GM12878 (cell line): Measurements from ENCODE around the gene BCLAF1. TPM values are rescaled to one million over a fixed set of nuclear protein-coding genes. Genes with fewer than 3 reads are reported as not detected.
A peak's percentile ranks its signal among the peaks of the same experiment; 100 is the strongest.

Experiments used
- ATAC-seq: fragments of 200-7000 bp; cut with Tn5 transposase; 3 replicates; pipeline ENCODE4 v1.9.1; 2020; ENCODE audit warnings: mild to moderate bottlenecking, moderate library complexity
- BruUV-seq: library from RNA; stranded (reverse); fragments of 400-500 nt; replicated peaks from 2 replicates; lab custom pipeline; 2021; lab: Mats Ljungman, UMichigan
- CTCF ChIA-PET: fragments of 300-600 bp; sonication (Branson Sonifier 250); formaldehyde crosslinking; extraction: SDS; loops from one replicate; lab custom pipeline; 2021; ENCODE audit warnings: inconsistent platforms; lab: Yijun Ruan, JAX
- POLR2A ChIA-PET: fragments of 350-600 bp; formaldehyde crosslinking; extraction: SDS; loops from one replicate; lab custom pipeline; 2021; ENCODE audit warnings: inconsistent platforms; lab: Charles Lee
- RAD21 ChIA-PET: fragments of 300-600 bp; sonication (Branson Sonifier 250); formaldehyde crosslinking; loops from one replicate; lab custom pipeline; 2023; ENCODE audit warnings: antibody characterized with exemption; ENCODE audit not compliant: unreplicated experiment; lab: Charles Lee
- SMC1A ChIA-PET: fragments of 300-600 bp; sonication (Branson Sonifier 250); formaldehyde crosslinking; loops from one replicate; lab custom pipeline; 2023; ENCODE audit not compliant: unreplicated experiment, uncharacterized antibody; lab: Charles Lee
- DNase-seq: peaks from one replicate; pipeline ENCODE4 v3.0.0-alpha.2; 2011; ENCODE audit warnings: low read depth, low spot score
- FAIRE-seq: peaks from 3 replicates; lab custom pipeline; 2011; peaks lifted over from hg19 to GRCh38; lab: Jason Lieb, UNC
- H2AFZ ChIP-seq: 2 replicates; pipeline ENCODE4 v1.6.0; 2011; ENCODE audit warnings: low read depth, low read length, control low read depth; ENCODE audit not compliant: control insufficient read depth
- H3K27ac ChIP-seq: 2 replicates; pipeline ENCODE4 v1.5.1; 2011; ENCODE audit warnings: control low read depth; ENCODE audit not compliant: control insufficient read depth, insufficient read depth
- H3K27me3 ChIP-seq, 2 experiments: replicated peaks in 1 of 2; 2 replicates each; pipeline versions ENCODE4 v1.6.0 to v1.6.1; 2011; ENCODE audit warnings: low read length in 1 of 2; ENCODE audit not compliant: control insufficient read depth in 2 of 2, insufficient read depth in 2 of 2
- H3K36me3 ChIP-seq, 2 experiments: 2 replicates each; pipeline ENCODE4 v1.5.1; 2011; ENCODE audit warnings: low read length in 1 of 2; ENCODE audit not compliant: control insufficient read depth in 2 of 2, insufficient read depth in 2 of 2
- H3K4me1 ChIP-seq: 2 replicates; pipeline ENCODE4 v1.6.1; 2011; ENCODE audit warnings: mild to moderate bottlenecking, low read length, moderate library complexity, mixed read lengths; ENCODE audit not compliant: control insufficient read depth, insufficient read depth
- H3K4me2 ChIP-seq: 2 replicates; pipeline ENCODE4 v1.6.0; 2011; ENCODE audit warnings: control low read depth; ENCODE audit not compliant: control insufficient read depth, insufficient read depth
- H3K4me3 ChIP-seq: fragments of 200-600 bp; sonication (generic); 2 replicates; pipeline ENCODE4 v1.5.1; 2016
- H3K79me2 ChIP-seq: 2 replicates; pipeline ENCODE4 v1.6.0; 2011; ENCODE audit warnings: low read length; ENCODE audit not compliant: control insufficient read depth, insufficient read depth
- H3K9ac ChIP-seq: 2 replicates; pipeline ENCODE4 v1.8.0; 2011; ENCODE audit warnings: low read length, control low read depth, mixed read lengths; ENCODE audit not compliant: control insufficient read depth, insufficient read depth
- H3K9me3 ChIP-seq: replicated peaks from 3 replicates; pipeline ENCODE4 v1.5.1; 2011; ENCODE audit warnings: mild to moderate bottlenecking, low read length; ENCODE audit not compliant: control insufficient read depth, insufficient read depth
- H4K20me1 ChIP-seq: 2 replicates; pipeline ENCODE4 v1.6.0; 2011; ENCODE audit not compliant: control insufficient read depth, insufficient read depth
- POLR2AphosphoS2 ChIP-seq: IDR thresholded peaks from 2 replicates; pipeline ENCODE4 v1.6.1; 2011; ENCODE audit warnings: low read depth, mild to moderate bottlenecking, low read length, improper control_type of control experiment, moderate library complexity
- USF1 ChIP-seq: IDR thresholded peaks from 2 replicates; pipeline ENCODE4 v1.6.1; 2011; ENCODE audit warnings: borderline replicate concordance, low read depth, mild to moderate bottlenecking, moderate library complexity, mixed read lengths, low read length; ENCODE audit not compliant: insufficient read depth; ENCODE audit errors: extremely low read length
- WGBS: methylation state at CpG from one replicate; pipeline ENCODE4 v1.1.6; 2016; ENCODE audit warnings: low lambda C conversion rate; ENCODE audit not compliant: insufficient replicate concordance, insufficient coverage; ENCODE audit errors: missing lambda C conversion rate; 5-methylcytosine and 5-hydroxymethylcytosine counted together
- in situ Hi-C: fragments of 300-500 bp; cut with MboI; formaldehyde crosslinking; loops from 9 replicates; pipeline ENCODE4 v1.14.3; 2018; ENCODE audit warnings: mixed read lengths
- intact Hi-C: fragments of 100-400 bp; cut with micrococcal nuclease; formaldehyde crosslinking; loops from one replicate; pipeline ENCODE4 v1.14.2; 2022; ENCODE audit not compliant: unreplicated experiment
- polyA plus RNA-seq, 11 experiments: library from polyadenylated mRNA; depleted of rRNA in 4 of 11; unstranded in 6 of 11; stranded (reverse) in 5 of 11; fragments of >200 nt; fragmentation: Nextera tagmentation in 4 of 11; fragmentation: Illumina TruSeq in 1 of 11; extraction: Ambion mirVana in 4 of 11; extraction: Trizol in 1 of 11; gene quantifications; 1 replicate in 1 of 11; 2 replicates in 10 of 11; pipeline versions ENCODE4 v1.2.1 to v1.2.3, GENCODE V29; 2011 to 2016; ENCODE audit warnings: inconsistent platforms in 2 of 11, missing spikeins in 2 of 11, low read depth in 1 of 11
- total RNA-seq, 4 experiments: library from RNA; depleted of rRNA in 3 of 4; stranded (reverse); fragments of >200 nt in 3 of 4; fragmentation: Illumina TruSeq in 1 of 4; extraction: Trizol in 1 of 4; gene quantifications; 2 replicates each; pipeline versions ENCODE4 v1.2.1 to v1.2.3, GENCODE V29; 2013 to 2021

BCLAF1 gene
- total and polyA plus RNA-seq, 10 of the 15 experiments (the other 5 are each of a cell fraction or from before 2014, with no cell fraction given), result 56.0 to 223 (median 114) TPM

- Histone ChIP-seq H3K9me3 (no peaks in the 10 kb centered on the region), H3K4me1 (no peaks in the 10 kb centered on the region), H3K27me3 (no peaks in the 10 kb centered on the region), H3K4me3 (peak overlapping the region; percentile 80), H4K20me1 (no peaks in the 10 kb centered on the region), H3K9ac (peak overlapping the region; percentile 68), H3K27ac (0 out of 2 replicates have a peak overlapping the region, but pooled peaks have one; percentile 2), H3K79me2 (peaks cover 18% of the 10 kb centered on the region), H3K36me3 (no peaks in the 10 kb centered on the region; a peak in 1 of 4 replicates), H3K4me2 (peak overlapping the region; percentile 90), H2AFZ (peak overlapping the region; percentile 15)
- 0% methylated on average over 8 of the region's 8 CpGs for WGBS
- no peak for DNase-seq
- ChIA-PET CTCF (interaction anchor here (0.7 to 4.8 kb wide), 9 partner anchors 8 to 477 kb away, joined by 3 to 20 read pairs (median 4); no protein-coding TSS in a partner anchor), RAD21 (interaction anchor here (1.0 to 1.6 kb wide), 4 partner anchors 16 to 66 kb away, joined by 4 to 8 read pairs (median 5); partner anchors contain the start of gene BCLAF1), POLR2A (interaction anchor here (0.5 to 8.4 kb wide), 6 partner anchors 9 to 42 kb away, joined by 3 to 59 read pairs (median 4); partner anchors contain the start of gene BCLAF1), SMC1A (interaction anchor here (0.8 to 3.6 kb wide), 12 partner anchors 10 to 67 kb away, joined by 3 to 19 read pairs (median 5); partner anchors contain the start of gene BCLAF1)
- TSS peak; percentile 57 for BruUV-seq
- peak; percentile 16 for ATAC-seq
- intact Hi-C loops (loop anchor here (2.0 kb wide), 1 partner anchor 38 kb away; the partner anchor contains the start of gene BCLAF1), in situ Hi-C loops (no loop called here)
- FAIRE-seq, result no peak
- TF ChIP-seq USF1, result no peak
- TF ChIP-seq POLR2AphosphoS2, result 0 out of 2 replicates have a peak, but pooled peaks have one; percentile 27
Observed at GRCh38 chr6:136250686-136251008, 39.0 kb downstream of the BCLAF1 start.
